A549 (cell line): ENCODE data around the gene ZBTB25. TPM values are rescaled to one million over a fixed set of nuclear protein-coding genes. Genes with fewer than 3 reads are reported as not detected.

Source experiments
- ATAC-seq, 2 experiments: fragments of 200-7000 bp in 1 of 2; fragments of >200 bp in 1 of 2; cut with Nextera tagmentation in 1 of 2; cut with Tn5 transposase in 1 of 2; 3 replicates each; pipeline versions ENCODE4 v1.8.0 to v1.9.1; 2018 to 2020; ENCODE audit warnings: mild to moderate bottlenecking in 1 of 2, moderate library complexity in 1 of 2
- CTCF ChIA-PET: fragments of 300-600 bp; sonication (Branson Sonifier 250); formaldehyde crosslinking; extraction: SDS; loops from one replicate; lab custom pipeline; 2021; ENCODE audit warnings: antibody characterized with exemption, inconsistent platforms; lab: Yijun Ruan, JAX
- POLR2A ChIA-PET: fragments of 350-600 bp; formaldehyde crosslinking; extraction: SDS; loops from one replicate; lab custom pipeline; 2021; ENCODE audit warnings: antibody characterized with exemption, inconsistent platforms; lab: Yijun Ruan, JAX
- DNase-seq, 2 experiments: peaks; one replicate each; pipeline versions ENCODE4 v3.0.0 to v3.0.0-alpha.2; 2011 to 2016; ENCODE audit warnings: low read depth in 1 of 2, low spot score in 1 of 2
- FAIRE-seq: peaks from 2 replicates; lab custom pipeline; 2011; peaks lifted over from hg19 to GRCh38; lab: Jason Lieb, UNC
- H3K27ac ChIP-seq, 2 experiments: fragments of >200 bp; sonication (Bioruptor Twin); formaldehyde crosslinking; 3 replicates each; pipeline ENCODE4 v1.5.1; 2016 to 2017
- H3K4me1 ChIP-seq: fragments of >200 bp; sonication (Bioruptor Twin); formaldehyde crosslinking; 3 replicates; pipeline ENCODE4 v1.6.1; 2016
- H3K4me2 ChIP-seq: fragments of >200 bp; sonication (Bioruptor Twin); formaldehyde crosslinking; 3 replicates; pipeline ENCODE4 v1.6.1; 2016
- H3K4me3 ChIP-seq: fragments of >200 bp; sonication (Bioruptor Twin); formaldehyde crosslinking; 3 replicates; pipeline ENCODE4 v1.5.1; 2016
- H3K9me3 ChIP-seq: fragments of >200 bp; sonication (Bioruptor Twin); formaldehyde crosslinking; 3 replicates; pipeline ENCODE4 v1.6.1; 2016
- BCL3 ChIP-seq: fragments of >200 bp; sonication (Bioruptor Twin); formaldehyde crosslinking; IDR thresholded peaks from 3 replicates; pipeline ENCODE4 v1.6.1; 2016
- CBX8 ChIP-seq: fragments of 200-600 bp; sonication (generic); IDR thresholded peaks from 2 replicates; pipeline ENCODE4 v1.6.1; 2016
- CEBPB ChIP-seq, 2 experiments: fragments of >200 bp in 1 of 2; sonication (Bioruptor Twin) in 1 of 2; formaldehyde crosslinking in 1 of 2; IDR thresholded peaks; 2 replicates each; pipeline ENCODE4 v1.6.1; 2012 to 2016
- CHD2 ChIP-seq: fragments of 150-350 bp; IDR thresholded peaks from 2 replicates; pipeline ENCODE4 v1.6.1; 2014; ENCODE audit warnings: low read length; ENCODE audit not compliant: partially characterized antibody
- EHMT2 ChIP-seq: fragments of 200-600 bp; sonication (generic); IDR thresholded peaks from 2 replicates; pipeline ENCODE4 v1.6.1; 2016; ENCODE audit warnings: antibody characterized with exemption, low read depth, mild to moderate bottlenecking, moderate library complexity
- ESRRA ChIP-seq: fragments of 150-350 bp; IDR thresholded peaks from 2 replicates; pipeline ENCODE4 v1.6.1; 2014; ENCODE audit warnings: mild to moderate bottlenecking, low read length, borderline replicate concordance
- FOSL2 ChIP-seq, 2 experiments: fragments of 450-650 bp in 1 of 2; fragments of >200 bp in 1 of 2; sonication (Bioruptor Twin) in 1 of 2; formaldehyde crosslinking; IDR thresholded peaks; 2 replicates each; pipeline versions ENCODE4 v1.5.0 to v1.6.1; 2016 to 2020; ENCODE audit warnings: mild to moderate bottlenecking in 1 of 2, moderate library complexity in 1 of 2
- MAFK ChIP-seq: fragments of 450-650 bp; IDR thresholded peaks from 2 replicates; pipeline ENCODE4 v1.6.1; 2014; ENCODE audit not compliant: partially characterized antibody
- NR3C1 ChIP-seq: fragments of >200 bp; sonication (Bioruptor Twin); formaldehyde crosslinking; IDR thresholded peaks from 3 replicates; pipeline ENCODE4 v1.6.1; 2017
- PHF8 ChIP-seq: fragments of 200-600 bp; sonication (generic); IDR thresholded peaks from 2 replicates; pipeline ENCODE4 v1.6.1; 2016; ENCODE audit warnings: low read depth, mild to moderate bottlenecking, antibody characterized with exemption, moderate library complexity, borderline replicate concordance
- POLR2AphosphoS2 ChIP-seq: conservative IDR thresholded peaks from 2 replicates; pipeline ENCODE4 v1.6.1; 2012; ENCODE audit warnings: low read length, improper control_type of control experiment, inconsistent platforms
- RARB ChIP-seq: fragments of 250-450 bp; sonication (Bioruptor Pico); IDR thresholded peaks from 2 replicates; pipeline ENCODE4 v1.8.0; 2021; ENCODE audit warnings: mild to moderate bottlenecking, moderate library complexity
- REST ChIP-seq: fragments of 200-600 bp; sonication (generic); IDR thresholded peaks from 2 replicates; pipeline ENCODE4 v1.6.1; 2016; ENCODE audit warnings: antibody characterized with exemption, mild to moderate bottlenecking, moderate library complexity
- TFCP2L1 ChIP-seq: fragments of 250-450 bp; sonication (Bioruptor Pico); IDR thresholded peaks from 2 replicates; pipeline ENCODE4 v1.5.0; 2021; ENCODE audit warnings: mild to moderate bottlenecking
- ZC3H11A ChIP-seq: fragments of 450-650 bp; IDR thresholded peaks from 2 replicates; pipeline ENCODE4 v1.6.1; 2014; ENCODE audit warnings: antibody characterized with exemption, mild to moderate bottlenecking
- WGBS: methylation state at CpG from one replicate; pipeline ENCODE4 v1.1.6; 2017; ENCODE audit errors: missing lambda C conversion rate; 5-methylcytosine and 5-hydroxymethylcytosine counted together
- polyA plus RNA-seq, 4 experiments: library from polyadenylated mRNA; depleted of rRNA in 3 of 4; stranded (reverse); fragments of >200 nt; fragmentation: RNase III in 1 of 4; extraction: RNeasy Plus Mini Kit Qiagen cat#74134 plus additional on column Dnase treatment in 1 of 4; gene quantifications; 2 replicates in 3 of 4; 3 replicates in 1 of 4; pipeline ENCODE4 v1.2.3, GENCODE V29; 2011 to 2017
- TF ChIP-seq, protein P1 (sequence below): IDR thresholded peaks from 2 replicates; pipeline ENCODE4 v1.6.1; 2012; ENCODE audit warnings: low read depth, borderline replicate concordance

Gene ZBTB25
- polyA plus RNA-seq, 2 of the 4 experiments (the other 2 are of a cell fraction): 5.4 to 15.0 TPM

DNA sequence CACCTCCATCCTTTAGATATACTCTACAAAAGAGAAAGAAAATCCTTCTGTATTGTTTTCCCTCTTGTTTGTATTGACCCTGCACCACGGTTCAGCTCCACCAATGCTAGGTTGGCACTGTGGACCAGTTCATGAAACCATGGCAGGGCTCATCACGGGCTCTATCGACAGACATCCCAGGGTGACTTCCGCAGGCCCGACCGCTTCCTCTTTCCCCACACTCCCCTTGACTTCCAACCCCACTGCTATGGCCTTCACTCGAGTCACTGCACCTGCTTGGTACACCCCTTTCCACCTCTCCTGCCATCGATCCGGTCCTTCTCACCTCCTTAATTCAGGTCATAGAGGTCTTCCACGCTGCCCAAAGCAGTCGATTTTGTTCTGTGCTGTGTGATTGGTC is 59.5 kb downstream of the ZBTB25 start (continued):
- no peak for TF ChIP-seq EHMT2

- no peak for FAIRE-seq
- WGBS: 89% methylated on average over 17 of the region's 17 CpGs
- ChIA-PET POLR2A (no interaction called here), CTCF (interaction anchor here (0.9 to 4.6 kb wide), 2 partner anchors 12 to 14 kb away, joined by 3 to 25 read pairs; no protein-coding TSS in a partner anchor)
- Histone ChIP-seq H3K9me3 (no peaks in the 10 kb centered on the region), H3K4me1 (peaks cover 40% of the 10 kb centered on the region), H3K4me2 (no peak overlapping the region), H3K27ac (no peak overlapping the region), H3K4me3 (no peak overlapping the region)
- no peak for DNase-seq
- TF ChIP-seq CHD2: no peak
- no peak for TF ChIP-seq BCL3
- no peak for TF ChIP-seq ZC3H11A
- no peak for TF ChIP-seq REST
- TF ChIP-seq FOSL2 (IDR thresholded peaks at IDR 0.05): no peak
- TF ChIP-seq FOSL2 (CRISPR knock-in tag; IDR thresholded peaks at IDR 0.05): no peak
- TF ChIP-seq CBX8: no peak
- TF ChIP-seq TFCP2L1 (CRISPR knock-in tag): no peak
- no peak for TF ChIP-seq PHF8
- no peak for TF ChIP-seq ESRRA
- TF ChIP-seq, protein P1, sequence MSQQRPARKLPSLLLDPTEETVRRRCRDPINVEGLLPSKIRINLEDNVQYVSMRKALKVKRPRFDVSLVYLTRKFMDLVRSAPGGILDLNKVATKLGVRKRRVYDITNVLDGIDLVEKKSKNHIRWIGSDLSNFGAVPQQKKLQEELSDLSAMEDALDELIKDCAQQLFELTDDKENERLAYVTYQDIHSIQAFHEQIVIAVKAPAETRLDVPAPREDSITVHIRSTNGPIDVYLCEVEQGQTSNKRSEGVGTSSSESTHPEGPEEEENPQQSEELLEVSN: no peak
- TF ChIP-seq RARB: no peak
- no peak for TF ChIP-seq POLR2AphosphoS2
- no peak for TF ChIP-seq EHMT2
- TF ChIP-seq NR3C1: no peak
- ATAC-seq: no peak
Observed at GRCh38 chr14:64442300-64442988, 61.2 kb downstream of the ZBTB25 start.

DNA sequence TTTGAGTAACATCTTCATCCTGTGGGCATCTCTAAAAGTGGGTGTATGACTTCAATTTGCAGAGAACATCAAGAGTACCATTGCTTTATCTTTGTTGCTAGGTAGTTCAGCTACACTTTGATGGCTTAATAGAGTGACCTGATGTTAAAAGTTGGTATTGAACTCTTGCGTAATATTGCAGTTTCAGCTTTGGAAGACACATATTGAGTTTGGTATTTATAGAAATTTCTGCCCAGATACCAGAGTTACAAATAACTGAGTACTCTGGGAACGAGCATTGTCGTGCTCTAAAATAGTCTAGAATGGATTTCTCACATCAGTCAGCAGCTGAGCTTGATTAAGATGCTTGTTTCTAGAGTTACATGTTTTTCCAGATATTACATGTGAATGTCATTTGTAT is 63.1 kb downstream of the ZBTB25 start:
- H3K27ac ChIP-seq: no peak overlapping the region; a peak in 1 of 6 replicates
- no peaks in the 10 kb centered on the region for H3K9me3 ChIP-seq
- no peak overlapping the region for H3K4me3 ChIP-seq
- ATAC-seq (no peak), FAIRE-seq (no peak), DNase-seq (no peak)
- no peak overlapping the region for H3K4me2 ChIP-seq
- H3K4me1 ChIP-seq: peaks cover 47% of the 10 kb centered on the region
- CTCF ChIA-PET: interaction anchor here (0.8 to 4.6 kb wide), 4 partner anchors 10 to 452 kb away, joined by 3 to 25 read pairs (median 4); no protein-coding TSS in a partner anchor
- TF ChIP-seq CEBPB (IDR thresholded peaks at IDR 0.05) (peak; percentile 69 to 81; a peak in 3 of 4 replicates), MAFK (no peak)
- 91% methylated on average over 3 of the region's 3 CpGs for WGBS
- POLR2A ChIA-PET: no interaction called here
